H1 (cell line): Measurements from ENCODE around the gene NDUFB10.

Experiments
- CREB1 ChIP-seq: IDR thresholded peaks from 2 replicates; pipeline ENCODE4 v1.6.1; 2012; ENCODE audit warnings: inconsistent platforms
- EZH2 ChIP-seq: fragments of 200-600 bp; sonication (generic); IDR thresholded peaks from 2 replicates; pipeline ENCODE4 v1.7.1; 2012; ENCODE audit warnings: low read depth, mild to moderate bottlenecking, moderate library complexity, low read length, inconsistent platforms; ENCODE audit not compliant: severe bottlenecking
- GTF2F1 ChIP-seq: IDR thresholded peaks from 2 replicates; pipeline ENCODE4 v1.6.1; 2012; ENCODE audit warnings: low read depth, low read length, improper control_type of control experiment, borderline replicate concordance
- POLR2A ChIP-seq, 2 experiments: IDR thresholded peaks; 1 replicate in 1 of 2; 2 replicates in 1 of 2; pipeline ENCODE4 v1.6.1; 2011; ENCODE audit warnings: low read depth in 2 of 2, low read length in 2 of 2, mild to moderate bottlenecking in 2 of 2; ENCODE audit errors: control extremely low read depth in 1 of 2
- POLR2AphosphoS5 ChIP-seq: IDR thresholded peaks from 2 replicates; pipeline ENCODE4 v1.6.1; 2011; ENCODE audit warnings: low read depth, low read length
- RAD21 ChIP-seq, 2 experiments: IDR thresholded peaks in 1 of 2; conservative IDR thresholded peaks in 1 of 2; 2 replicates each; pipeline ENCODE4 v1.6.1; 2011; ENCODE audit warnings: low read depth in 2 of 2, low read length in 2 of 2, improper control_type of control experiment in 1 of 2, inconsistent platforms in 1 of 2, mild to moderate bottlenecking in 1 of 2, moderate library complexity in 1 of 2
- TF ChIP-seq, protein P1 (sequence below), 3 experiments: IDR thresholded peaks; 1 replicate in 2 of 3; 2 replicates in 1 of 3; pipeline versions ENCODE4 v1.5.1 to v1.6.1; 2011; ENCODE audit warnings: low read length in 3 of 3, mild to moderate bottlenecking in 3 of 3, inconsistent platforms in 2 of 3, low read depth in 1 of 3, moderate library complexity in 1 of 3; ENCODE audit not compliant: insufficient read depth in 1 of 3; ENCODE audit errors: control extremely low read depth in 1 of 3

DNA sequence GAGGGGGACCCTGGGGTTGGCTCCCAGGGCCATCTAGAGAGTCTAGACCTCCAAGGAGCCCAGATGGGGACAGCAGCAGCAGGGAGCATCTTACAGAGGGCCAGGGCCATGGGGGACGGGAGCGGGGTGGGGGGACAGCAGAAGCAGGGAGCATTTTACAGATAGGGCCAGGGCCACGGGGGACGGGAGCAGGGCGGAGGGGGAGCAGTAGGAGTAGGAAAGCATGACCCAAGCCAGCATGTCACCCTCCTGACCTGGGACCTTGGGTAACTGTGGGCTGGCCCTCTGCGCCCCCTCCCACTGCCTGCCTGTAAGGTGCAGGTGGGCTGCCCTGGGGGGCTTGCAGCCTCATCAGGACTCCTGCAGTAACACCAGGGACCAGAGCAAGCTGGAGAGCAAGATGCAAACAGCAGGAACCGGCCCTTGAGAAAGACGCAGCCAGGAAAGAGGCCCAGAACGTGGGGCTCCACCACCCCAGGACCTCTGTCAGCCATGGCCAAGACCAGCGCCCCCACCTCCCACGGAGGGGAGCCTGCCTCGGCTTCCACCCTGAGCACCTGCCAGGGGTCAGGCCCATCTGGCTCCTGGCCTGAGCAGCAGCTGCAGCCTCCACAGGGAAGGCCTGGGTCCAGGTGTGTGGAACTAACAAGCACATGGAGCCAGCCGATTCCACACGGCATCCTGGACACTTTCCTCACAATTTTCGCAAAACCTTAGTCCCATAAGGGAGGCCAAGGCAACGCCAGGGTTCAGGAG is 47.9 kb downstream of the NDUFB10 start:
- no peak for TF ChIP-seq EZH2
- TF ChIP-seq, protein P1, sequence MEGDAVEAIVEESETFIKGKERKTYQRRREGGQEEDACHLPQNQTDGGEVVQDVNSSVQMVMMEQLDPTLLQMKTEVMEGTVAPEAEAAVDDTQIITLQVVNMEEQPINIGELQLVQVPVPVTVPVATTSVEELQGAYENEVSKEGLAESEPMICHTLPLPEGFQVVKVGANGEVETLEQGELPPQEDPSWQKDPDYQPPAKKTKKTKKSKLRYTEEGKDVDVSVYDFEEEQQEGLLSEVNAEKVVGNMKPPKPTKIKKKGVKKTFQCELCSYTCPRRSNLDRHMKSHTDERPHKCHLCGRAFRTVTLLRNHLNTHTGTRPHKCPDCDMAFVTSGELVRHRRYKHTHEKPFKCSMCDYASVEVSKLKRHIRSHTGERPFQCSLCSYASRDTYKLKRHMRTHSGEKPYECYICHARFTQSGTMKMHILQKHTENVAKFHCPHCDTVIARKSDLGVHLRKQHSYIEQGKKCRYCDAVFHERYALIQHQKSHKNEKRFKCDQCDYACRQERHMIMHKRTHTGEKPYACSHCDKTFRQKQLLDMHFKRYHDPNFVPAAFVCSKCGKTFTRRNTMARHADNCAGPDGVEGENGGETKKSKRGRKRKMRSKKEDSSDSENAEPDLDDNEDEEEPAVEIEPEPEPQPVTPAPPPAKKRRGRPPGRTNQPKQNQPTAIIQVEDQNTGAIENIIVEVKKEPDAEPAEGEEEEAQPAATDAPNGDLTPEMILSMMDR (IDR thresholded peaks at IDR 0.05; ENCODE audit: control extremely low read depth in 1 of 3, insufficient read depth in 1 of 3, low read depth in 1 of 3, low read length in 3 of 3): no peak
- TF ChIP-seq CREB1: no peak
- no peak for TF ChIP-seq POLR2A (IDR thresholded peaks at IDR 0.05; ENCODE audit: control extremely low read depth in 1 of 2, low read depth in 2 of 2, low read length in 2 of 2)
- TF ChIP-seq POLR2AphosphoS5: no peak
- no peak for TF ChIP-seq GTF2F1
- TF ChIP-seq RAD21 (IDR thresholded peaks at IDR 0.05 in 1 of 2, conservative IDR thresholded peaks at IDR 0.05 in 1 of 2; ENCODE audit: low read depth in 2 of 2, low read length in 2 of 2): no peak
